Activated T-cell treated with anti-CD3 and anti-CD28 coated beads, Interleukin-2, amount 50 U/mL, for 24 hours (primary cell): ENCODE measurements around the gene LFNG.

Source experiments
- DNase-seq: peaks from one replicate; pipeline ENCODE4 v3.0.0-alpha.2; 2020
- H3K27ac Mint-ChIP-seq: 2 replicates; pipeline ENCODE4 v1.8.0; 2020; ENCODE audit warnings: mild to moderate bottlenecking, mixed read lengths
- H3K27me3 Mint-ChIP-seq: 2 replicates; pipeline ENCODE4 v1.8.0; 2020; ENCODE audit warnings: mixed read lengths
- H3K36me3 Mint-ChIP-seq: 2 replicates; pipeline ENCODE4 v1.8.0; 2020; ENCODE audit warnings: low read depth, mixed read lengths
- H3K4me1 Mint-ChIP-seq: 2 replicates; pipeline ENCODE4 v1.8.0; 2020; ENCODE audit warnings: low read depth, mixed read lengths
- H3K4me3 Mint-ChIP-seq: 2 replicates; pipeline ENCODE4 v1.8.0; 2020; ENCODE audit warnings: mild to moderate bottlenecking, moderate library complexity, mixed read lengths
- H3K9me3 Mint-ChIP-seq: 2 replicates; pipeline ENCODE4 v1.8.0; 2020; ENCODE audit warnings: mixed read lengths

The LFNG gene, protein sequence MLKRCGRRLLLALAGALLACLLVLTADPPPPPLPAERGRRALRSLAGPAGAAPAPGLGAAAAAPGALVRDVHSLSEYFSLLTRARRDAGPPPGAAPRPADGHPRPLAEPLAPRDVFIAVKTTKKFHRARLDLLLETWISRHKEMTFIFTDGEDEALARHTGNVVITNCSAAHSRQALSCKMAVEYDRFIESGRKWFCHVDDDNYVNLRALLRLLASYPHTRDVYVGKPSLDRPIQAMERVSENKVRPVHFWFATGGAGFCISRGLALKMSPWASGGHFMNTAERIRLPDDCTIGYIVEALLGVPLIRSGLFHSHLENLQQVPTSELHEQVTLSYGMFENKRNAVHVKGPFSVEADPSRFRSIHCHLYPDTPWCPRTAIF

DNA sequence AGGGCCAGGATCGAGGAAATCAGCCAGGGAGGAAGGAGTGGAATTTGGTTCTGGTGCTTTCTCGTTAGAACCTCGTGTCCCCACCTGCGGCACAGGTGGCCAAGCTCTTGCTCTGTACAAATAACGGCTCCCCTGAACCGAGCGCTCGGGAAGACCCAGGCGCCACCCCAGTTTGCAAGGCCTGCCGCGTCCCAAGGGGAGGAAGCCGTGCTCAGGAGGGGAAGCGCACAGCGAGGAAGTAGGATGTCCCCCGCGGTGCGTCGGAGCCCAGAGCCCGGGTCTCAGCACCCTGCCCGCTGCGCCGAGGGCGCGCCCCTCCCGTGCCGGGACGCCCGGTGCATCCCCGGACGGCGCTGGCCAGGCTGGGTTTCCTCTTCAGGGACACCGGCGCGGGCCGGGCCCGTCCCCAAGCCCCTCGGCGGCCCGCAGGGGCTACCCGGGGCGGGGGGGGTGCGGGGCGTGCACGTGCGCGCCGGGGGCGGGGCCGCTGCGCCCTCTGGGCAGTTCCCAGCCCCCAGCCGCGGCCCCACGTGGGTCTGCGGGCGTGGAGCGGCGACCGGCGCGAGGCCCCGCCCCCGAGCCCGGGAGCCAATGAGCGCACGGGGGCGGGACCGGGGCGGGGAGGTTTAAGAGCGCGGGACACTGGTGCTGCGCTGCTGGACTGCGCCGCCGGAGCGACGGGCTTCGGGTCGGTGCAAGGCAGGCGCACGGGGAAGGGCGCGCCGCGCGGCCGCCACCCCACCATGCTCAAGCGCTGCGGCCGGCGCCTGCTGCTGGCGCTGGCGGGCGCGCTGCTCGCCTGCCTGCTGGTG is at the start of gene LFNG:
TSS of gene LFNG (plus strand) at position 656 of the 812 bp plus-strand sequence. CDS start at position 744, 88 bp downstream.
- Mint-ChIP-seq H3K27me3 (no peaks in the 10 kb centered on the region), H3K27ac (peak within 1 kb of the TSS; percentile 86), H3K9me3 (no peaks in the 10 kb centered on the region), H3K36me3 (peaks cover 7% of the 10 kb centered on the region), H3K4me1 (peaks cover 51% of the 10 kb centered on the region), H3K4me3 (peak within 1 kb of the TSS; percentile 92)
- peak; percentile 91 for DNase-seq

DNA sequence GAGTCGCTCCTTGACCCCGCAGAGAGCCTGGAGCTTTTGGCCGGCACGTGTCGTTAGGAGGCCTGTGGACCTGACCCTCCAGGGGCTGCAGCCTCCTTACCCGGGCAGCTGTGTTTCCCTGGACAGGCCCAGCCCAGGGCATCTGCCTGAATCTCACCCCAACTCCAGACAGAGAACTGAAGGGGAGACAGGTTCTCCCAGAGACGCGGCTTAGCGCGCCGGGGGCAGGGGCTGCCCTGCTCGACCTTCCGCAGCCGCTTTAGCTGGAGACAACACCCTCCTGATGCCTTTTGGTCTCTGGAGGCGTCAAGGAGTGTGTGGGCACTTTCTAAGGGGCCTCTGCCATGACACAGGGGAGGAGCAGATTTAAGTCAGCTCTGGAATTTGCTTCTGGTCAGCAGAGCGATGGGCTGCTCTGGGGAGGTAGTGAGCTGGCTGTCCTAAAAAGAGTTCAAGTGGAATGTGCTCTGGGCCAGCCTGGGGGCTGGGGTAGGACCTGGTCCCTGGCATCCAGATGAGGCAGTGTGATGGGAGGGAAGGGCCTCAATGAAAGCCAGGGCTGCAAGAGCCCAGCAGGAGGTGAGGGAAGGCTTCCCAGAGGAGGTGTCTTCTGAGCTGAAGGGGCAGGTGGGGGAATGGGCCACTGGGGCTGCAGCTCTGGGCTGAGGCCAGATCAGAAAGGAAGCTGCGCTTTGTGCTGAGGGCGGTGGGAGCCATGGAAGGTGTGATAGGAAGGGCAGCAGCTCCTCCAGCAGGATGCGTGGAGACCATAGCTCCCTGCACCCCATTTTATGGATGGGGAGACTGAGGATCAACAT is 49.2 kb upstream of the LFNG start:
- H3K9me3 Mint-ChIP-seq, result no peaks in the 10 kb centered on the region
- H3K36me3 Mint-ChIP-seq, result no peaks in the 10 kb centered on the region
- no peak for DNase-seq
- H3K27ac Mint-ChIP-seq, result no peak overlapping the region
- no peak overlapping the region for H3K4me3 Mint-ChIP-seq
- H3K4me1 Mint-ChIP-seq, result peaks cover 3% of the 10 kb centered on the region
- peaks cover 17% of the 10 kb centered on the region for H3K27me3 Mint-ChIP-seq

DNA sequence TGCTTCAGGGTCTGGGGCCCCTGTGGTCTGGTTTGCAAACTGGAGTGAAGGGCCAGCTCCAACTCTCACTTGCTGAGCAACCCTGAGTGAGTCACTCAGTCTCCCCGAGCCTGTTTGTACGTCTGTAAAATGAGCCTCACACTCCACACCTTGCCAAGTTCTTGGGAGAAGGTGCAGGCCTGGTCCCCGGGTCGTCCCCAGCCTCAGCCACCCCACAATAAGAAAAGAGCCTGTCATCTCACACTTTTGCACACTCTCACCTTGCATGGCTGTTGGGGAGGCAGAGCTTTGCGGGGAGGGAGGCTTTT is 48.6 kb upstream of the LFNG start:
- peaks cover 3% of the 10 kb centered on the region for H3K4me1 Mint-ChIP-seq
- H3K27ac Mint-ChIP-seq, result no peak overlapping the region
- no peak overlapping the region for H3K4me3 Mint-ChIP-seq

DNA sequence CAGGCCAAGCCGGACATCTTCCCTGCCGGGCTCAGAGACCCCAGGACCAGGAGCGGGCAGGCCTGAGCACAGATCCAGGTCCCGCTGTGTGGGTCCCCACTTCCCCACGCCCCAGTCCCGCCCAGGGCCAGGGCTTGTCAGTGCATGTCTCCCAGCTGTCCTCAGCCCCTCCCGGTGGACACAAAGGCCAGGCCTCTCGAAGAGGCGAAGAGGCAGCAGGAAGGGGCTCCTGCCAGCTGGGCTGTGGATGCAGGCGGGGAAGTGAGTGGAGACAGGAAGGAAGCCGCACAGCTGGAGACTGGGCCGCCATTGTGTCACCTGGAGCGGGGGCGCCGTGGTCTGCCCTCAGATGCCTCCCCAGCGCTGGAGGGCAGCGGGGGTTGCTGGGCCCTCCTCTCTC is 48.2 kb upstream of the LFNG start:
- DNase-seq, result no peak
- Mint-ChIP-seq H3K36me3 (no peaks in the 10 kb centered on the region), H3K4me1 (peaks cover 3% of the 10 kb centered on the region), H3K27ac (no peak overlapping the region), H3K27me3 (peaks cover 17% of the 10 kb centered on the region), H3K4me3 (no peak overlapping the region), H3K9me3 (no peaks in the 10 kb centered on the region)

More for the DNA sequence above, 48.6 kb upstream of the LFNG start:
- Mint-ChIP-seq H3K27me3 (peaks cover 17% of the 10 kb centered on the region), H3K36me3 (no peaks in the 10 kb centered on the region), H3K9me3 (no peaks in the 10 kb centered on the region)
- DNase-seq, result no peak

DNA sequence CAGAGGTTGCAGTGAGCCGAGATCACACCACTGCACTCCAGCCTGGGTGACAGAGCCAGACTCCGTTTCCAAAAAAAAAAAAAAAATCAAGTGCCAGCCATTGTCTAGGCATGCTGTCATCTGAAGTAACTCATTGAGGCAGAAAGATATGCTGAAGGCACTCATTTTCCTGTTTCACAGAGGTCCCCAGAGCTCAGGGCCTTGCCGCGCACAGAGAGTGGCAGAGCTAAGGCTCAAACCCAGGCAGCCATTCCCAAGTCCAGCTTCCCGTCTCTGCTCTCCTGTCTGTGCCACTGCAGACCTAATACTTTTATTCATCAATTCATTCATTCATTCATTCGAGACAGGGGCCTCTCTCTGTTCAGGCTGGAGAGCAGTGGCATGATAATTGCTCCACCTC is 46.8 kb upstream of the LFNG start:
- Mint-ChIP-seq H3K27me3 (peaks cover 17% of the 10 kb centered on the region), H3K4me1 (peaks cover 5% of the 10 kb centered on the region), H3K9me3 (no peaks in the 10 kb centered on the region), H3K4me3 (no peak overlapping the region), H3K27ac (no peak overlapping the region), H3K36me3 (no peaks in the 10 kb centered on the region)
- DNase-seq, result no peak

DNA sequence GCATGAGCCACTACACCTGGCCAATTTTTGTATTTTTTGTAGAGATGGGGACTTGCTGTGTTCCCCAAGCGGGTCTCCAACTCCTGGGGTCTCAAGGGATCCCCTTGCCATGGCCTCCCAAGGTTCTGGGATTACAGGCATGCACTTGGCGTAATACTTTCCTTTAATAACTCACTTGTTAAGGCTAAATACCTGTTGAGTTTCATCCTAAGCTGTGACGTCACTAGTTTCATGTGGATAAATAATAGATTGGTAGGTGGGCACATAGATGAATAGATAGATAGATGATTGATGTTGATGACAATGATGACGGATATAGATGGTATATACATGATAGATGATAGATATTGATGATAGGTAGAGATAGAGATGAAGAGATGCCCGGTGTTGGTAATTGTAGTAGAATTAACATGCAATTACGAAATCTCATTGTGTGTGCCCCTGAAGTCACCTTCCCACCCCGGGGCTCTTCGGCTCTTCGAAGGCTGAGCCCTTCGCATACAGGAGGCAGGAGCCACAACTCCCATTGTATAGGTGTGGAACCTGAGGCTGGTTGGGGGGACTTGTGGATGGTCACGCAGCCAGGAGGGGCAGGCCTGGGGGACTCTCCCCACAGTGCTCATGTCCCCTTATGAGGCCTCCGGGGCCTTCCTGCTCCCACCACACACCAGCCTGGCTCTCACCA is 45.9 kb upstream of the LFNG start:
- Mint-ChIP-seq H3K27me3 (peaks cover 17% of the 10 kb centered on the region), H3K9me3 (no peaks in the 10 kb centered on the region)
- DNase-seq, result no peak

DNA sequence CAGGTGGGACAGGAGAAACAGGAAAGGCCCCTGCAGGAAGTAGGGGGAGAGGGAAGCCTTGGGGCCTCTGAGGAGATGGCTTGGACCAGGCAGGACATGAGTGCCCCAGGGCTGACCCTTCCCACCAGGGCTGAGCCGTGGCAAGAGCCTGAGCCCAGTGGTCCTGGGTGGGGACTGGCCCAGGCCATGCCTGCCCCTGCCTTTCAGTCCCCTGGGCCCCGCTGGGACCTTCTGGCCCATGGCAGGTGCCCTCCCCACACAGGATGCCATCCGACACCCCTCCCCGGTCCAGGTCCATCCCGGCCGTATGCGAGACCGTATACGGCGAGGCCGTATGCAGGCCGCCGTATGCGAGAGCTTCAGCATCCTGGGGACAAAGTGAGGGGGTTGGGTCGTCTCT is 45.4 kb upstream of the LFNG start:
- Mint-ChIP-seq H3K9me3 (no peaks in the 10 kb centered on the region), H3K27me3 (peaks cover 14% of the 10 kb centered on the region), H3K36me3 (no peaks in the 10 kb centered on the region), H3K4me1 (peaks cover 3% of the 10 kb centered on the region), H3K27ac (no peak overlapping the region), H3K4me3 (no peak overlapping the region)
- DNase-seq, result no peak

More for the DNA sequence above, 45.9 kb upstream of the LFNG start:
- peaks cover 5% of the 10 kb centered on the region for H3K4me1 Mint-ChIP-seq
- H3K27ac Mint-ChIP-seq, result no peak overlapping the region
- H3K4me3 Mint-ChIP-seq, result no peak overlapping the region
- H3K36me3 Mint-ChIP-seq, result no peaks in the 10 kb centered on the region

DNA sequence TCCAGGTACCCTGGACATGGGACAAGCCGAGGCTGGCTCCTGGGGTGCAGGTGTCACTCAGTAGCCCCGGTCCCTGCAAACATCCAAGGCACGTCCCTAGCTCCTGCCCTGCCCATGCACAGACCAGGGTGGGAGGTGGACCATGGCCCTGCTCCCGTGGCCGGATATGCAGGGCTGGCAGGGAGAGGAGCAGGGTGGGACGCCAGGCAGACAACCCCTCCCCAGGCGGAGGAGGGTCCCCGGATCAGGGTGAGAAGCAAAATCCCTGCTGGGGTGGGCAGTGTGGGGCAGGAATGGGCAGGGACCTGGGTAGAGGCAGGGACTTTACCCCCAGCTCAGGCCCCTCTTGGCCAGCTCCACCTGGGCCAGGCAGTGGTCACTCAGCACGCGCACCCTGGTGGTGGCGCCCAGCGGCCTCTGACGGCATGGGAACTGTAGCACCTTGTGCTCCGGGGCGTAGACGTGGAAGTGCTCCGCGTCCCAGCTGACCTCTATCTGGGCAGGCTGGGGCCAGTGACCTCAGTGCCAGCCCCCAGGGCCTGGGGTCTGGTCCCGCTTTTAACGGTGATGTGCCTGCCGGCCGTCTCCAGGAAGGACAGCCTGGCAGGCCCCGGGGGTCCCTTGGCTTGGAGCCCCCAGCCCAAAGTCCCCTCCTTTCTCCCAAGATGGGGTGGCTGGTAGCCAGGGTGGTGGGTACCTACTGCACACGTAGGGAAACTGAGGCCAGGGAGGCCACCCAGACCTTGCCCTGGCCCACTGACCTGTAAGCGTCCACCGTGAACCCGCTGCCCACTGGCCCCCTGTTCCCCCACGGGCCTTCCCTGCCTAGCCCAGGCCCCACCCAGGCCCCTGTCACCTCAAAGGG is 44.5 kb upstream of the LFNG start:
- no peaks in the 10 kb centered on the region for H3K36me3 Mint-ChIP-seq
- no peaks in the 10 kb centered on the region for H3K9me3 Mint-ChIP-seq
- peaks cover 3% of the 10 kb centered on the region for H3K4me1 Mint-ChIP-seq
- no peak overlapping the region for H3K4me3 Mint-ChIP-seq
- H3K27me3 Mint-ChIP-seq, result peaks cover 10% of the 10 kb centered on the region
- H3K27ac Mint-ChIP-seq, result no peak overlapping the region
- no peak for DNase-seq

DNA sequence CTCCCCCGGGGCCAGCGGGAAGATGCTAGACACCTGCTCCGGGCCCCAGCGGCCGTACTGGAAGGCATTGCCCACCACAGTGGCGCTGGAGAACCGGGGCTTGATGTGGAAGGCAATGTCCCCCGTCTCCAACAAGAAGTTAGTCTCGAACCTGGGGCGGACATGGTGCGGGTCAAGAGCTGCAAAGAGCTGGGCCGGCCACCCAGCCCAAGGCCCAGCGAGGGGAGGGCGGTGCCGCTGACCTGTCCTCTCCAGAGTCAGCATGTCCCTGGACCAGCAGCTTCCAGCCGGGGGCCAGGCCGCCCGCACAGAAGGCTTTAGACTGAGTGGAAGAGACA is 43.9 kb upstream of the LFNG start:
- peaks cover 4% of the 10 kb centered on the region for H3K27me3 Mint-ChIP-seq
- H3K27ac Mint-ChIP-seq, result no peak overlapping the region
- DNase-seq, result no peak
- H3K4me1 Mint-ChIP-seq, result peaks cover 3% of the 10 kb centered on the region
- no peaks in the 10 kb centered on the region for H3K9me3 Mint-ChIP-seq
- no peak overlapping the region for H3K4me3 Mint-ChIP-seq
- H3K36me3 Mint-ChIP-seq, result no peaks in the 10 kb centered on the region

DNA sequence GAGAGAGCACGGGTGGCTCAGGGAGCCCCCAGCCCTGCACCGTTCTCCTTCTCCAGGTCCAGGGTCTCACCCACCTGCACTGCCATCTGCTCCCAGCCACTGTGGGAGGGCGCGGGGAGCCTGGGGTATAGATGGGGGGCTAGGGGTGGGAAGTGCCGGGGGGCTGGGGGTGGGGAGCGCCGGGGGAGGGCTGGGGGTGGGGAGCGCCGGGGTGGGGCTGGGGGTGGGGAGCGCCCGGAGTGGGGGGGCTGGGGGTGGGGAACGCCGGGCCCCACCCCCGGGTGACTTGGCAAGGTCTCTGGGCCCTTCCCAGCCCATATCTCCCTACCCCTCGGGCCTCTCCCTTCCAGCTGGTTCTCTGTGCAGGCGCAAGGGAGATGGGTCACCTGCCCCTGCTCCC is 43.3 kb upstream of the LFNG start, which contains the start of gene GRIFIN:
TSS of gene GRIFIN (minus strand) at position 101 of the 400 bp plus-strand sequence. CDS start at position 86, 15 bp downstream.
- Mint-ChIP-seq H3K4me3 (no peak within 1 kb of the TSS), H3K36me3 (no peaks in the 10 kb centered on the region), H3K4me1 (peaks cover 3% of the 10 kb centered on the region), H3K9me3 (no peaks in the 10 kb centered on the region), H3K27ac (no peak within 1 kb of the TSS), H3K27me3 (no peaks in the 10 kb centered on the region)
- DNase-seq, result no peak

DNA sequence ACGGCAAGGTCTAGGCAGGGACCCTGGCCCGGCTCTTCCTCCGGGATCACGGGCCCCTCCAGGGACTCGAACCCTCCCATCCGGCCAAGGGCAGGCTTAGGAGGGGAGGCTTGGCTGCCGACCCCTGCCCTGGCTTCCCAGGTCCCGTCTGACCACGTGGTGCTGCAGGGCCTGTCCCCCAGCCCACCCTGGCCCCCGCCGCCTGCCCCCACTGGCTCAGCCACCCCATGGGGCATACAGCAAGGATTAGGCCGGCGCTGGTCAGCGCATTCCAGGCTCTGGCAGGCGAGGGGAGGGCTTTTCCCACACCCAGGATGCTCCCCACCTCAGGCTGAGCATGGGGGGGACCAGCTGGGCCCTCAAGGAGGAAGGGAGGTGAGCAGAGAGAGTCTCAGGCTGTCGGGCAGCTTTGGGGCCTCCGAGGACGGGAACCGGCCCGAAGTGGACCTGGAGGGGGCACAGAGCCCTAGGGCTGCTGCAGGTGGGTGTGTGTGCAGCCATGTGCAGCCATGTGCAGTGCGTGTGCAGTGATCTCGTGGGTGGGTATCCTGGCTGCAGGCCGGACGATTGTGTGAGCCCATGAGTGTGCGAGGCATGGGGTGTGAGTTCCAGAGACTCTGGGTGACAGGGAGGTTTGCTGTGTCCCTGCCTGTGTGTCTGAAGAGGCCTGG is 42.7 kb upstream of the LFNG start:
- H3K27me3 Mint-ChIP-seq, result no peaks in the 10 kb centered on the region
- no peaks in the 10 kb centered on the region for H3K36me3 Mint-ChIP-seq
- no peak overlapping the region for H3K4me3 Mint-ChIP-seq
- peaks cover 3% of the 10 kb centered on the region for H3K4me1 Mint-ChIP-seq
- H3K27ac Mint-ChIP-seq, result no peak overlapping the region
- no peaks in the 10 kb centered on the region for H3K9me3 Mint-ChIP-seq
- no peak for DNase-seq

DNA sequence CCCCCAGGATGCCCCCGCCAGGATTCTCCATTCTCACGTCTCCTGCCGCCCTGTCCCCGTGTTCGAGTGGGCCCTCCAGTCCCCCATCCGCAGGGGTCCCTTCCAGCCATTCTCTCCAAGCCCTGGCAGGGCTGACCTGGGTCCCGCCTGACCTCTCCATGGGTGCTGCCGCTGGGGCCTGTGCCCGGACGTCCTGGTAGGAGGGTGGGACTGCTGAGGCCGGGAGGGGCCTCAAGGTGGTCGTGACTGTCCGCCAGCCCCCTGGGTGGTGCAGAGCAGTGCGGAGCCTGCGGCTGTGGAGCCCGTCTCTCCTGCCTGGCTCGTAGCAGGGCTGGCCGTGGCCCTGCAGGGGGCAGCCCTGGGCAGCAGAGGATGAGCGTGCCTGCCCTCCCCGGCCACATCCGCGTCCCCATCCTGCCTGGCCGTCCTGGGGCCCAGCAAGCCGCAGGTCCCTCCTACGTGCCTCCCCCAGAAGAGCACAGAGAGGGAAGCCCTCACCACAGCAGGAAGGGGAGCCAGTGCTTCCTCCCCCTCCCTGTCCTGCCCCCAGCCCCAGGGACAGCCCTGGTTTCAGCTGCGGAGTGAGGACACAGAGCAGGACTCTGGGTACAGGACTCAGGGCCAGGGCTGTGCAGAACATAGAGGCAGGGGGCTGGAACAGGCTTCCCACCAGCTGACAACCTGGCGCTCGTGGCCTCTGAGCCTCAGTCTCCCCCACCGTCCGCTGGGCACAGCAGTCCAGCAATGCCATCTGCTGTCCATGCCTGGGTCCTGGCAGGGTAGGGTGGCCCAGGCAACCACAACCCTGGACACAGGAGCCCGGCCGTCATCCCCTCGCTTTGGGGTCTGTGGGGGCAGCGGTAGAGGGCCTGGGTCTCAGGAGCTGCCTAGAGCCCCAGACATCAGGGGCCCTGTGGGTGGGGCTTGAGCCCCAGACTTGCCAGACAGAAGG is 41.9 kb upstream of the LFNG start:
- Mint-ChIP-seq H3K36me3 (no peaks in the 10 kb centered on the region), H3K9me3 (peaks cover under 1% of the 10 kb centered on the region), H3K27me3 (no peaks in the 10 kb centered on the region), H3K4me1 (peaks cover 3% of the 10 kb centered on the region), H3K4me3 (no peak overlapping the region), H3K27ac (no peak overlapping the region)
- DNase-seq, result peak; percentile 73
